Measurements from ENCODE around the gene EPHA10.
A peak's percentile ranks its signal among the peaks of the same experiment; 100 is the strongest.
"Not testable (repeated sequence)": the region's sequence is repeated elsewhere in the genome, so short reads cannot be mapped to it uniquely, and the experiment has no call there.

The EPHA10 gene

DNA sequence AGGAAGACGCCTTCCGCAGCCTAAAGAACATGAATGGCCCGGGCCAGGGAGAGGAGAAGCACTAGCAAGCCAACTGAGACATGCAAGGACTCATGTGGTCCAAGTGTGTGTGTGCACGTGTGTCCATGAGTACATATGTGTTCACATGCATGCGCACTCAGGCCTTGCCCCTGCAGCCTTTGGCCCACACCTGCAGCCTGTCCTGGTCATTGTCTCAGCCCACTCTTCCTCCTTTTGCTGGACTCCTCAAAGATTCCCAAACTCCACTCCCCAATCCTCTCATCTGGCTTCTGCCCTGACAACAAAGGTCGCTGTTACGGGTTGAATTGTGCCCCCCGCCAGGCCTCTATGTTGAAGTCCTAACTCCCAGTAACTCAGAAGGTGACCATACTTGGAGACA lies 50.7 kb downstream of the EPHA10 start:
- DNase-seq (ENCODE audit: low read depth) = no peak

DNA sequence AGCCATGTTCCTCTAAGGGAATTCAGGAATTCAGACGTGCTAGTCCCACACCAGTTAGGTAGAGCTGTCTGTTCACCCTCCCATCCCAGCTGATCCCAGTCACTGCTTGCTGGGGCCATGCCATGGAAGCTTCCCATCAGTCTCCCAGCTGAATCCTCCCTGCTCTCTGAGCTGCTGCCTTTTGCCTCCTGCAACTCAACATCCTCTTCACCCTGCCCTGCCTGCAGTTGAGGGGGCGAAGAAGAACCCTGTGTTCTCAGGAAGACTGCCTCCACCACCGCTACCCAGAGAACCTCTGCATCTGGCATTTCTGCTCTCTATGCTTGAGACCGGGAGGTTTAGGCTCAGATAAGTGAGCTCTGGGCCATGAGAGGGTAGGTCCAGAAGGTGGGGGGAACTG lies 56.4 kb downstream of the EPHA10 start:
- no peak for DNase-seq (ENCODE audit: low read depth)

DNA sequence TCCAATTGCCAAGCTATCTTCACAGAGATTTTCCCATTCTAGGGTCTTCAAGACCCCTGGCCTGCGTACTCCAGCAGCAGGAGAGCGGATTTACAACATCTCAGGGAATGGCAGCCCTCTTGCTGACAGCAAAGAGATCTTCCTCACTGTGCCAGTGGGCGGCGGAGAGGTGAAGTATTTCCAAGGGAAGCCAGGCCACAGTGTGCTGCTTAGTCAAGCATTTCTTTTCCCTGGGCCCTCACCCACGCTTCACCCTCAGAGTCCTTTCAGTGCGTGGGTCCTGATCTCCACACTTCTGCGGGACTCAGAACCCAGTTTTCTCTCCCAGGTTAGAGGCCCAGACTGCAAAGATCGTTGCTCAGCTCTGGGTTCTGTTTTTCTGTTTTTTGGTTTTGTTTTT lies 59.5 kb downstream of the EPHA10 start:
- no peak for DNase-seq (ENCODE audit: low read depth)

DNA sequence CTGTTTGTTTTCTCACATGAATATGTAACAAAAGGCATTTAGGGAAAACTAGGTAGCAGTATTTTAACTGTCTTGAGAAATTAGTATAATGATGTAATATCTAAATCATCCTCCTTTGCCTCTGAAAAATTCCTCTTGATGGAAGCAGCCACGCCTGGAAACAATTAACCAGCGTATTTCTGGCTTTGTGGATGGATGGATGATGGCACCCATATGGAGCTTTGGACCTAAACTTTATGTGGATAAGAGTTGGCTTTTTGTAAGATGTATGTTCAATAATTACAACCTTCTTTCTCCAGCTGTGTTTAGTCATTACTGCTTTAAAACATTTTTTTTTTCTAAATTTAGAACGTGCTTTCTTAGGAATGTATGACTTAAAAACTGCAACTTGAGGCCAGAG lies 60.0 kb downstream of the EPHA10 start:
- DNase-seq (ENCODE audit: low read depth) = peak; percentile 49

DNA sequence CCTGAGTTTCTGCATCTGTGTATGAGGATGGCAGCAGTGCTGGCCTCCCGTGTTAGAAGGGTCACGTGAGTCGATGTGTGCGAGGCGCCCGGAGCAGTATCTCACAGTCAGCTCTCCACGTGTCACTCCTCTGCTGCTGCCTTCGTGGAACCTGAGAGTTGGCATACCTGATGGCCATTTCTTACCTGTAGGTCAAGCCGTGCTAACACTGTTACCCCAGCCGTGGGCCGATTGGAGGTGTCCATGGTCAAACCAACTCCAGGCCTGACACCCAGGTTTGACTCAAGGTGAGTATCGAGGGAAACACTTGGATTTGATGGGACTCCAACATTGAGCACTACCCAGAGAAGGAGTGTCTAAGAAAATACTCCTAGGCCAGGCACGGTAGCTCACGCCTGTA lies 61.9 kb downstream of the EPHA10 start:
- DNase-seq (ENCODE audit: low read depth) = no peak

DNA sequence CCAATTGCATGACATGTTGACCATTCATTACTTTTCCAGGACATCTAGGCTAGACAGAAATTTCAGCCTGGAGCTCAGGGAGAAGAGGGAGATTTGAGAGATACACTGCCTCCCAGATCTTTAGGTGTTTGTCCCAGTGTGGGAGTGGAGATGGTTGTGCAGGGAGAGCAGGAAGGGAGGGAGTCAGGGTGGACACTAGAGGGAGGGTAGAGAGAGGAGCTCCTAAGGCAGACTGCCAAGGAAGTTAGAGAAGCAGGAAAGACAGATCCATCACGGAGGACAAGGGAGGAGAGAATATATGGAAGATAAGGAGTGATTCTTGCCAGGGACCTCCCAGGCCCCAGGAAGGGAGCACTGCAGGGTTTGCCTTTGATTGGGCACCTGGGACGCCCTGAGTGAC lies 63.9 kb downstream of the EPHA10 start:
- no peak for DNase-seq (ENCODE audit: low read depth)

DNA sequence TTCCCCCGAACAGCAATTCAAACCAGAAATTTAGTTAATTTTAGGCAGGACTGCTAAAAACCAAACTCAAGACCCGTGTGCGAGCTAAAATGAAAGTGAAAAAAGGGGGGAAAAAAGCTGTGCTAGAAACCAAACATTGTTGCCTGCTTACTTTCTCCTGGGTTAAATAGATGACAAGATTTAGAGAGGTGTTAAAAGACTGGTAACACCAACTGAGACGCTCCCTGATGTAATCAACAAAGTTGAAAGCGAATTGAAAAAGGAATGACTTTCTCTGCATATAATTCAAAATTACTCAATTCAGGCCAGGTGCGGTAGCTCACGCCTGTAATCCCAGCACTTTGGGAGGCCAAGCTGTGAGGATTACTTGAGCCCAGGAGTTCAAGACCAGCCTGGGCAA lies 65.8 kb downstream of the EPHA10 start:
- DNase-seq (ENCODE audit: low read depth) = no peak

DNA sequence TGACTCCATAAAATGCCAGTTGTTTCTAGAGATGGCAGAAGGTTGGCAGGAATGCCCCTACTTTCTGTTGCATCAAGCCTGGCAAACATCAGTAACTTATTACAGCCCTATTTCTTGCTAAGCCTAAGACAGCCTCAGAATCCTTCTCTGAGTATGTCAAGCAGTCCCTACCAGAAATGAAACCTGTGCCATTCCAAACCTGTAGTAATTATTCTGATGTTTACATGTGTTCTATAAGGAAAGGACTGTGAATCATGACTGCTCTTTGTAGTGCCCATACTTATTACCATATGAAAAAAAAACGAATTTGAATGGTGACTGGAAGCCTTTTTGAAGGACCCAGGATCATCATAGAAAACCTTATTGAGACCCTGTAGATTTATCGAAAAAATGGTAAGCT lies 67.2 kb downstream of the EPHA10 start:
- no peak for DNase-seq (ENCODE audit: low read depth)

DNA sequence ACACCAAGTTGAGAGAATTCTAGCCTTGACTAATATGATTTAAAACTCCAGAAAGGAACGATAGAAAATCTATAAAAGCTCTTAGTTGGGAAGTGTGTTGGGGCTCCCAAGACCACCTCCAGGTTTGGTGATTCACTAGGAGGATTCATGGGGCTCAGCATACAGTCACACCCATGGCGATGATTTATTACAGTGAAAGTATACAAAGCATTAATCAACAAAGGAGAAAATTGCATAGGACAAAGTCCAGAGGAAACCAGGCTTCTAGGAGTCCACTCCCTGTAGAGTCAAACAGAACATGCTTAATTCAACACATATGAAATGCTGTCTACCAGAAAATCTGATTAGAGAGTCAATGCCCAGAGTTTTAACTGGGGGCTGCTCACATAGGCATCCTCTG lies 67.8 kb downstream of the EPHA10 start:
- DNase-seq (ENCODE audit: low read depth) = no peak

DNA sequence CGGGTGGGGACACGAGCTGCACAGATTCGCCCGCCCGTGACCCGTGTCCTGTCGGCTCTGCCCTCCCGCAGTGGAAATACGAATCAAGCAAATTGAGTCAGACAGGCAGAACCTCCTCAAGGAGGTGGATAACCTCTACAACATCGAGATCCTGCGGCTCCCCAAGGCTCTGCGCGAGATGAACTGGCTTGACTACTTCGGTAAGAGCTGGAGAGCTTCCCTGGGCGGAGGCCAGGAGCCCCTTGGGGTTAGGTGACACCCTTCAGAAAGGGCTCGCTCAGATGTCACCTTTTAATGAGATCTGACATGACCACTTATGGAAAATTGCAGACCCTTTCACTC lies 72.1 kb downstream of the EPHA10 start:
- DNase-seq (ENCODE audit: low read depth) = no peak

DNA sequence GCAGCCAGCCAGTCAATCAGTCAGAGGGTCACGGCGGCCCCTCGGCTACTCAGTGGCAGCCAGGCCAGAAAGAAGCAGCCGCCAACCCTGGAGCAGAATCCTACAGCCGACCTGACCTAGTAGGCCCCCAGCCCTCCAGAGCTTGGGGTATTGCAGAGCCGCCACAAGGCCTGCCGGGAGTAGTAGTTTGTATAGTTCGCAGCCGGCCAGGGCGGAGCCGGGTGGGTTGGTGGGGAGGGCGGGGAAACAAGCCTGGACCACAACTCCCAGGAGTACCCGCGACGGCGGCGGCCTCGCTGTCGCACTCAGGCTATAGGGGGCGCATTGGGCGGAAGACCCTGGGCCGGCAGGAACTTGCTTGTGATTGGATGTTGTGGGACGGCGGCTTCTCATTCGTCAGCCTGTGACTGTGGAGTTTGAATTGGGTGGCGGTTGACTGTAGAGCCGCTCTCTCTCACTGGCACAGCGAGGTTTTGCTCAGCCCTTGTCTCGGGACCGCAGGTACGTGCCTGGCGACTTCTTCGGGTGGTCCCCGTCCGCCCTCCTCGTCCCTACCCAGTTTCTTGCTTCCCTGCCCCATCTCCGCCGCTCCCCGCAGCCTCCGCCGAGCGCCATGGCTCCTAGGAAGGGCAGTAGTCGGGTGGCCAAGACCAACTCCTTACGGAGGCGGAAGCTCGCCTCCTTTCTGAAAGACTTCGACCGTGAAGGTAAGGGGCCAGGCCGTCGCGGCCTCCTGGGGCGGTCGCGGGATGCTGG lies 72.7 kb downstream of the EPHA10 start, which contains the start of gene CDCA8:
Gene CDCA8, plus strand, starts transcription at position 439 of the 756 bp plus-strand sequence. Its CDS starts 175 bp downstream, at position 614.
- DNase-seq (ENCODE audit: low read depth) = peak; percentile 84

DNA sequence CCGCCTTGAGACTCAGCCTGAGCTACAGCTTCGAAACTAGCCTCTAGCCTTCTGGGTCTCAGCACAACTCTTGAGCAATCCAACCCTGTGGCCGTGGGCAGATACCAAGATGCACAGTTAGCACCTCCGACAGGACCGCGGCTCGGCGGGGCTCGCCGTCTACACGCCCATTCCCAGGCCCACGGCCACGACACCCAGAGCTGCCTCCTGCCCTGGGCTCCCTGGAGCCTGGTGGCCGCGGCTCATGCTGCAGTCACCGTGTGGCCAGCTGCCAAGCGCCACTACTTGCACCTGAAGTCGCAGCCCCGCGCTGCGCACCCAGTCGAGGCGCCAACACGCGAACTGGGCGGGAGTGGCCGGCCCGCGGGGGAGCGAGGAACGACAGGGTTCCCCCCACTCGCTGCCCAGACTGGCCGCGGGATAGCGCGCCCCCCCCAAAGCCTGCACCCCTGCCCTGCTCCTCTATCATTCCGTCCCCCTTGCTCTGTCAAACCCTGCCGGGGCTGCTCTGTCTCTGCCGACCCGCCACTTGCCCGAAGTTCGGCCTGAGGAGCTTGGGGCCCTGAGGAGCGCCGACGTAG lies 73.3 kb downstream of the EPHA10 start:
- no peak for DNase-seq (ENCODE audit: low read depth)

DNA sequence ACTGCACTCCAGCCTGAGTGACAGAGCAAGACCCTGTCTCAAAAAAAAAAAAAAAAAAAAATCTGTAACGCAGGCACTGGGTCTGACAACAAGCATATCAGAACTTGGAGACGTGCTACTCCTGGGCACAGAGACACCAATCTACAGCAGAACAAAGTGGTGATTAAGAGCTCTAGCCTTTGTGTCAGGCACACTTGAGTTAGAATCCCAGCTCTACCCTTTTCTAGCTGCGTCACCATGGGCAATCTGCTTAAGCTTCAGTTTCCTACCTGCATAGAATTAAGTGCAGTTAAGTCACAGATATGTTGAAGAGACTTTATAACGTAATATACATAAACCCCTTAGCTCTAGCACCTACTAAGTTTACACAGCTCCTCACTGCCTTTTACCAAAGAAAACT lies 76.0 kb downstream of the EPHA10 start:
- no peak for DNase-seq (ENCODE audit: low read depth)

DNA sequence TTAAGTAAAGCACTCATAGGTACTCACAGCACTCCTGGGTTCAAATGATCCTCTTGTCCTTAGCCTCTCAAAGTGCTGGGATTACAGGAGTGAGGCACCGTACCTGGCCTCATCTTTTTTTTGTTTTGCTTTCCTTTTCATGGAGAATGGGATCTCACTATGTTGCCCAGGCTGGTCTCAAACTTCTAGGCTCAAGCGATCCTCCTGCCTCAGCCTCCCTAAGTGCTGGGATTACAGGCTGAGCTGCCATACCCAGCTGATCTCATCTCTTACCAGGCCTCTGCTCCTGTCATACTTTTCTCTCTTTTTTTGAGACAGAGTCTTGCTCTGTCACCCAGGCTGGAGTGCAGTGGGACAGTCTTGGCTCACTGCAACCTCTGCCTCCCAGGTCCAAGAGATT lies 77.2 kb downstream of the EPHA10 start:
- not testable (repeated sequence) for DNase-seq (ENCODE audit: low read depth)

DNA sequence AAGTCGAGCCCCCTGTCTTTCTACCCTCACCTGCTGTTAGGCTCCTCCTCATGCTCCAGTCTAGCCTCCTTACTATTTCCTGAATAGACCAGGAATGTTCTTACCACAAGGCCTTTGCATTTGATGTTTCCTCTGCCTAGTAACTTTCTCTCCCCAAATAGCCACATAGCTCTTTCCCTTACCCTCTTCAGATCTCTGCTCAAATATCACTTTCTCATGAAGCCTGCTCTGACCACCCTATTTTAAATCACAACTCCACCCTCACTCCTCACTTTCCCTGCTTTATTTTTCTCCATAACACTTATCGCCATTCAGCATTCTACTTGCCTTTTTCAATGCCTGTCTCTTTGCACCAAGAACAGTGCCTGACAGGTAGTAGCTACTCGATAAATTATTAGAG lies 79.2 kb downstream of the EPHA10 start:
- DNase-seq (ENCODE audit: low read depth) = no peak

DNA sequence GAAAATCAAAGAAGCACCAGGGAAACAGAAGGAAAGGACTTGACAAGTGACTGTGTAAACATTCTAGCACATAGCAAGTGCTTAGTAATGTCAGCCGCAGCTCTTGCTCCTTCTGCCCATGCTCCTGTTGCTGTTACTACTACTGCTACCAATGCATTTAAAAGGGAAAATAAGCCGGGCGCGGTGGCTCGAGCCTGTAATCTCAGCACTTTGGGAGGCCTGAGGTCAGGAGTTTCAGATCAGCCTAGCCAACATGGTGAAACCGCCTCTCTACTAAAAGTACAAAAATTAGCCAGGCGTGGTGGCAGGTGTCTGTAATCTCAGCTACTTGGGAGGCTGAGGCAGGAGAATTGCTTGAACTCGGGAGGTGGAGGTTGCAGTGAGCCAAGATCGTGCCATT lies 80.7 kb downstream of the EPHA10 start:
- DNase-seq (ENCODE audit: low read depth) = not testable (repeated sequence)

DNA sequence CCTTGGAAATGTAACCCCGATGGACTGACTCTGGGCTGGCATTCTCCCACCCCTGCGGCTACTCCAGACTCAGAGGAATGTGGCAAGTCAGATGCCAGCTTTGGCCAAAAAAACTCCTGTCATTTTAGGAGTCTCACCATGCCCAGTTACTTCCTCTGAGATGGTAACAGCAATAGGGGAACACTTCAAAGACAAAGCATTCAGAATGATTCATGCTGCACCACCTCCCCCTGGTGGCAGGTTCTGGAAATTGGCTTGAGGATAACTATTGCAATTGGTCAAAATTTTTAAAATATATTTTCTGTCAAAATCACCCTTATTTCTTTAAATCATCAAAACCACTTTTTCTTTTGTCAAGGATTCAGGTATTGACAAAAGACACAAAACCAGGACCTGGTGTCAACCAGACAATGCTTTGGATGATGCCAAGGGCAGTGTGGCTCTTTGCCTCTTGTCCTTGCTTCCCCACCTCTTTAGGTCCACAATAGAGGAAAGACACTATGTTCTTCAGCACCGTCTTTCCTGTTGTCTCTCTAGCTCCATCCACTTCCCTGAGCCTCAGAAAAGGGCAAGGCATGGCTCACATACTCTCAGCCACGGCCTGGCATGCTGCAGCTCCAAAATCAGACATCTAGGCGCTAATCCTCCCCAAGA lies 82.5 kb downstream of the EPHA10 start:
- DNase-seq (ENCODE audit: low read depth) = no peak

DNA sequence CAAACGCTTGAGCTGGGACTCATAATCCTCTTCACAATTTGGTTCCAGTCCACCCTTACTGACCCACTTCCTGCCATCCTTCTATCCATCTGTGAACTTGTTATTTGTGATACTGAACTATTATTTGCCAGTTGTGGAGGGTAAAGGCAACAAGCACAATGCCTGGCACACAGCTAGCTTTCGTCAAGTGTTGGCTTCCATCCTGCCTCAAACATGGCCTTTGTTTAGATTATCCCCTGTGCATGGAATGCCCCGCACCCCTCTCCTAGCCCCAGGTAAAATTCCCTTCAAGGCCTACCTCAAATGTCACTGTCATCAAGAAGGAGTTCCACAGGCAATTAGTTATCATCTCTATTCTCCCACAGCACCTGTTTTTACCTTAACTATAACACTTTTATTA lies 84.0 kb downstream of the EPHA10 start:
- DNase-seq (ENCODE audit: low read depth) = no peak

DNA sequence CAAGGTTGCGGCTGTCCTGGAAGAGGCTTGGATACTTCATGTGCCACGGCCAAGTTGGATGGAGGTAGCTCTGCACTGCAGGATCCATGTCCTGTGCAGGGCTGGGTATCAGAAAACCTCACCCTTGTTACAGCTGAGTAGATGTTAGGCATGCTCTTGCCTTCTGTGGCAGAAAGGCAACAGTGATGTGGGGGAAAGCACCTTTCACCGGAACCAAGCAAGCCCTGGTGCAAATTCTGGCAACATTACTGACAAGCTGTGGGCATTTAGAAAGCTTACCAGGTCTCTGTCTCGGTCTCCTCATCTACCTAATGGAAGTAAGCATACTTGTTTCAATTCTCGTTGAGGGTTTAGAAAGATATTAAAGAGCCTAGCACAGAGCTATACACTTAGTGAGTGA lies 87.1 kb downstream of the EPHA10 start:
- no peak for DNase-seq (ENCODE audit: low read depth)

DNA sequence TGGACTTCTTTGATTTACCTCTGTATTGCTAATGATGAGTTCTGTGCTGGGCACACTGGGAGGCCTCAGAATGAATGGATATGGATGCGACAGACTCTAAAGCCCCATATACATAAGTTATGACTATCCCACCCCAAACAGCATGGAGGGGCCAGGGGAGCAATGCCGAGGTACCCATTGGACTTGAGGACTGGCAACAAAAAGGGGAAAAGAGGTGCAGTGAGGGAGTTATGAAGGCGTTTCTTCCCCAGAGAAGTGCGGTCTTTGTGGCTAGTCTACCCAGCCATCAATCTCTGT lies 87.8 kb downstream of the EPHA10 start:
- no peak for DNase-seq (ENCODE audit: low read depth)

DNA sequence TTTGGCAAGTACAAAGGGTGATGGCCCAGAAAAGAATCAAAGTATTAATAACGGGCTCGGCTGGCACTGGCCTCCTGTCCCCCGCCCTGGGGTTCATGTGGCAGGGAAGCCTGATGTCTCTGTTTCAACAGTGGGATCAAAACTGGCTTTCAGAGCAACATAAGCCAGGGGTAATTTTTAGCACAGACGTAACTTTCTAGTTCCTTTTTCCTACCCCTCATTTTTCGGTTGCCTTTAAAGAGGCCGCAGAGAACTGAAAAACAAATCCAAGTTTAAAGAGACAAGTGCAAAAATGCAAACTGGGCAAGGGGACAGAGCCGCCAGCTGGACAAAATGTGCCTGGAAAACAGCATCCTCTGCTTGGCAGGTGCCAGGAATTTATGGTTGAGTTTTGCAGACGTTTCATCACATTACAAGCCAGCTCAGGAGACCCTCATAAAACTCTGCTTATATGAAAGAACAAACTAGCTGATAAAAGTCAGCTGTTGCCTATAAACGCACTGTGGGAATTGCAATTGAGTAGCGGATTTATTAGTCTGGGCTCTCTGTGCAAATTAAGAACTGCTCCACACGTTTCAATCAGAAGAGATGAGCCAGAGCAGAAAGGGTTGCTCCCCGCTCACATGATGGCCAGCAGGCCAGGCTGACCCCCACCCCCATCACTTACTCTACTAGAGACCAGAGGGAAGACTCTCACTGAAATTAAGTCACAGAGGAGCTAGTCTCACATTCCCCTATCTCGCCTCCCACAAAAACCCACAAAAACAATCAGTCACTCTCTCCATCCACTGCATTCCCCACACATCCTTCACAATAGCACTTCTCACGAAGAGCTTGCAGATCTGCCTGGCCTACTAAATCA lies 88.4 kb downstream of the EPHA10 start:
- DNase-seq (ENCODE audit: low read depth) = no peak

DNA sequence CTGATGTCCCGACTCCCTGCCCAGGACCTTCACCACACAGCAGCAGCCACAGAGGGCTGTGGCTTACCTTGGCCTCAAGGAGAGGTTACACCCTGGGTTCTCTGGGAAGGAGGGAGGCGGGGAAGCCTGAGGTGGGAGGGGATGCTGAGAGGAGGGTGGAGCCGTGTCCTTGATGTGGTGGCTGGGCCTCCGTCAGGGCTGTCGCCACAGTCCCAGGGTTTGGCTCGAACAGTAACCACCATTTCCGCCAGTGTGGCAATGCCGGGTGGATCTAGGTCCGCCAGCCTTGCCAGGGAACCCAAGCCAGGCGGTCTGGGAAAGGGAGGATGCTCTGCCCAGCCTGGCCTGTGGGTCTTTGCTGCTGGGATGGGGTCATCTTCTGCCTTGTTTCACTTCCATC lies 91.0 kb downstream of the EPHA10 start:
- no peak for DNase-seq (ENCODE audit: low read depth)
